C1 segment of cervical spinal cord (tissue), 14 donors: Measurements from ENCODE around the gene SDCCAG8.
"Not testable (repeated sequence)": the region's sequence is repeated elsewhere in the genome, so short reads cannot be mapped to it uniquely, and the experiment has no call there.

Source experiments
- DNase-seq, 14 donors: peaks; one replicate each; lab custom pipeline; 2025; lab: John Stamatoyannopoulos, UW

The SDCCAG8 gene

GRCh38 chr1:243255791-243256512 is at the start of gene SDCCAG8:
SDCCAG8 (plus strand) TSS chr1:243256041; CDS start chr1:243256174, 133 bp downstream.
- DNase-seq: peak; percentile 84 to 99 (median 97)

GRCh38 chr1:243211984-243212383 is 43.9 kb upstream of the SDCCAG8 start:
- DNase-seq: not testable (repeated sequence)

- no peak for DNase-seq
Observed at GRCh38 chr1:243213045-243213787, 42.6 kb upstream of the SDCCAG8 start.

- not testable (repeated sequence) for DNase-seq
Observed at GRCh38 chr1:243215276-243215875, 40.5 kb upstream of the SDCCAG8 start.

- no peak for DNase-seq
Observed at GRCh38 chr1:243216741-243217140, 39.1 kb upstream of the SDCCAG8 start.

- DNase-seq: no peak
Observed at GRCh38 chr1:243217349-243217748, 38.5 kb upstream of the SDCCAG8 start.

- DNase-seq: no peak
Observed at GRCh38 chr1:243218059-243218458, 37.8 kb upstream of the SDCCAG8 start.

- DNase-seq: no peak
Observed at GRCh38 chr1:243227622-243228021, 28.2 kb upstream of the SDCCAG8 start.

- DNase-seq: no peak
Observed at GRCh38 chr1:243229526-243229925, 26.3 kb upstream of the SDCCAG8 start.

- no peak for DNase-seq
Observed at GRCh38 chr1:243230914-243231313, 24.9 kb upstream of the SDCCAG8 start.

- no peak for DNase-seq
Observed at GRCh38 chr1:243233908-243234307, 21.9 kb upstream of the SDCCAG8 start.

GRCh38 chr1:243234978-243235647 is 20.7 kb upstream of the SDCCAG8 start:
- no peak for DNase-seq

GRCh38 chr1:243236604-243237252 is 19.1 kb upstream of the SDCCAG8 start:
- no peak for DNase-seq

- no peak for DNase-seq
Observed at GRCh38 chr1:243244432-243244841, 11.4 kb upstream of the SDCCAG8 start.

- DNase-seq: no peak
Observed at GRCh38 chr1:243246916-243247315, 8.9 kb upstream of the SDCCAG8 start.

- no peak for DNase-seq
Observed at GRCh38 chr1:243247901-243248300, 7.9 kb upstream of the SDCCAG8 start.

GRCh38 chr1:243249214-243249613 is 6.6 kb upstream of the SDCCAG8 start:
- no peak for DNase-seq

- DNase-seq: no peak
Observed at GRCh38 chr1:243250102-243250501, 5.7 kb upstream of the SDCCAG8 start.

GRCh38 chr1:243251539-243251938 is 4.3 kb upstream of the SDCCAG8 start:
- no peak for DNase-seq

- peak in 2 of 14 donors; percentile 6 to 34 for DNase-seq
Observed at GRCh38 chr1:243253211-243253925, 2.5 kb upstream of the SDCCAG8 start.

- peak in 1 of 14 donors; percentile 34 for DNase-seq
Observed at GRCh38 chr1:243253926-243254232, 2.0 kb upstream of the SDCCAG8 start.
